Effector CD4-positive, alpha-beta T cell (primary cell): ENCODE data around the gene UNC5C.

Source experiments
- DNase-seq: peaks from one replicate; pipeline ENCODE4 v3.0.0-alpha.2; 2020

The UNC5C gene

DNA sequence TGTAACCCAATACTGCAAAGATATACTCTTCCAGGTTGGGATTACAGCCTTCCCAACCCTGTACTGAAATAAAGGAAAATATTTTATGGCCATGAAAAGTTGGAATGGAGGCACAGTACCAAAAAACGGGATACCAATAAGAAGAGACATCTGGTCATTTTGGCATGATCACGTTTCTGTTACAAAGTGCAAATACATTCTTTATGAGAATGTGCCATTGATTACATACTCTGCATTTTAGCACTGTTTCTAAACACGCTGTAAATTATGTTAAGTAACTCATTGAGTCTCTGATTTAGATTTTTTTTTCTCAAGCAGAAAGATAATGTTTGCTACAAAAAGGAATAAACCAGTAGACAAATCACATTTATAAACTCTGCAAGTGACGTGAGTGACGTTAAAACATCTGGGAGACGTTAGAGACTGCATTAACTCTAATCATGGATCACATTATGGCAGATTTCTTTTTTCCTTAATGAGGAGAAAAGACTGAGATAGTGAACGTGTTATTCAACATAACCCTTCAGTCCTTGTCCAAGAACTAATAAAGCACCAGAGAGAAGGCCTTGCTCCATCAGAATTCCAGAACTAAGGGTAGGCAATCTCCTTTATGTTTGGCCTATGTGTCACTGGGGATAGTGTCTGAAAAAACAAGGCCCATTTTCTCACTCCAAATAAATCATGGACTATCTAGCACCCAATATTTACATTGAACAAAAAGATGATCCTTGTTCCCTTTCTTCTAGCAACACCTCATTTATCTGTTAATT is 31.0 kb downstream of the UNC5C start:
- DNase-seq: no peak

DNA sequence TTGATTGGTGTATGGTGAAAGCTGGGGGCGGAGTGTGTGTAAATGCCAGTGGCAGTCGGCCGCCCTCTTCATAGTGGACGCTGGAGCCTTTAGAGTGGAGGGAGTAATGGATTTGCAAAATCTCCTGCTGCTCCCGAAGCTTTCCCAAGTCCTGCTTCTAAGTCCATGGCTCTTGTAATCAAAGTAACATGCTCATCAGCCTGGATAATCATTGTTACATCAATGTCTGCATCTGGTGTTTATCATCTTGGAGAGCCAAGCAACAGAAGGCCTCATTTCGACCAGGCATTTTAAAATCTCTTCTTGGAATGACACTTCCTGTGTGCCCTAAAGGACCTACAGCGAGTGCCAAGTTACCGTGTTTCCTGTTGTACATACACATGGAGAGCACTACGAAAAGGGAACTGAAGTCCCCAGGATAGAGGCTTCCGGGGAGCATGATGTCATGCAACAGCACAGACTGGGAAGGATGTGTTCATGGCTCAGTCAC is 32.2 kb downstream of the UNC5C start:
- no peak for DNase-seq

DNA sequence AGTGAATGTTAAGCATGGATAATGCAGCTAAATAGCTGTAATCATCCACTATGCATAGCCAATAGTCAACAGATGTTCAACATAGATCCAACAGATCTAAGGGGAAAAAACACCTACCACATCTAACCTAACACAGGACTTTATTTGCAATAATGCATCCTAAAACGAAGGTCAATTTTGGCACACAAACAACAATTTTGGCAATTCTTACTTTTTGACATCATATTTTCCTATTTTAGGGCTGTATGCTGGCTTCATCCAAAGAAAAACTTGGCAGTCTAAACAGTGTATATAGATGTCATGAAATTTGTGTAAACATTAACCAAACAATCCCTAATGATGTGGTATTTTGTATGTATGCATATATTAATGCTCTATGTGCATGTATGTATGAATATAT is 33.2 kb downstream of the UNC5C start:
- no peak for DNase-seq

DNA sequence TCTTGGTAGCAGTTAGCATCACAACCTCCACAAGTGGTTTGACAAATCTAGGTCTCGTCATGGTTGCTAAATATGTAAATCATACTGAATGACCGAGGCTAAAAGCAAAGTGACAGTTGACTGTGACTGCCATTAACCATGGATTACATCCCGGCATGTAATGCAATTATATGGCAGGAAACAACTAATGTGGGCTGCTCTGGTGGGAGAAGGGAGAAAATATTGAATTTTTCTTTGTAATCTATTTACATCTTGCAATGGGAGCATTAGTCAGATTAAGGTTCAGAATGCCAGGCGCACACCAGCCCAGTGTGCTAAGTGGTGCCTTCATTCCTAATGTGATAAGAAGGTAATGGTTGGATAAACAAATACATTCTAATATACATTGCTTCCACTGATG is 35.8 kb downstream of the UNC5C start:
- DNase-seq: no peak

DNA sequence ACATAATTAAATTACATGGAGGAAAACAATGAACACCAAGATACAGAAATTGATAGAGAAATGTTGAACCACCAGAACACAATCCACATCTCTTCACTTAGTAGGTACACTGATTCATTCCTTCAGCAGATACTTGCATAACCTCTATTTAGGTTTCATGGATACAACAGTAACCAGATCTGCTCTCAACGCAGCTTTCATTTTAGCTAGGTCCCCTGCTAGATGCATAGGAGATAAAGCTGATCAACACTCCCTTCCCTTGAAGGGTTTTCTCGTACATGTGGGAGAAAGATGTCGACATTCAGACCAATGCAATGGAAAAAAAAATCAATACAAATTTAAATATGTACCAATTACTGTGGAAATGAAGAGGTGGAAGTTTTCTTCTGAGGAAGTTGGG is 37.3 kb downstream of the UNC5C start:
- no peak for DNase-seq

DNA sequence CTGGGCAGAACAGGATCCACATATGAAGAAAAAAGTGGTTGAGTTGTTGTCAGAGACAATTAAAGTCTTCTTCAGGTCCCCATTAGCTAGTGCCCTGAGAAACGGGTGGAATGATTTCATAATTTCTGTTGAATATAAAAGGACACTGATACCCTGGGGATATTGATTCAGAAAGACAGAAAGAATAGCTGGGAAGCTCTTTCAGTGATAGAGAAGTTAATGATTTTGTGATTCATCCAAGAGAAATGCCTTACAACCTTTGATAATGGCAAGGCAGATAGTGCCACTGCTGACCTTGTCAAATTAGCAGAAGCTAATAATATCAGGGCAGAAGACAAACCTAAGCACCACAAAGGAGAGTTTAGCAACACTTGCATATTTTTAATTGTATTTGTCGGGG is 37.9 kb downstream of the UNC5C start:
- no peak for DNase-seq

DNA sequence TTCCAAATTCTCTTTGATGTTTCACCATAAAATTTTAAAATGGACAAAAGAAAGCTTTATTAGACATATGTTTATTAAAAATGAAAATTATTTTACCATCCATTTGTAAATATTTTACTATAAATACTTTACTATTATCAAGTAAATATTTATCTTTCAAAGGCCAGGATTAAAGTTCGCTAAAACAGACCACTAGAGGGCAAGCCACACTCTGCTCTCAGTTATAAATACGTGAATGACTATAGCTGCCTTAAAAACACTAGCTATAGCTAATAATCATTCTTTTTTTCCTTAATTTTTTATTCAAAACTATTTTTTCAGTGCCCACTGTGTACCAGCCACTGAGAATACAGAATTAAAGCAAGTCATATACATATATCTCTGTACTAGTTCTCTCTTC is 38.6 kb downstream of the UNC5C start:
- DNase-seq: no peak

DNA sequence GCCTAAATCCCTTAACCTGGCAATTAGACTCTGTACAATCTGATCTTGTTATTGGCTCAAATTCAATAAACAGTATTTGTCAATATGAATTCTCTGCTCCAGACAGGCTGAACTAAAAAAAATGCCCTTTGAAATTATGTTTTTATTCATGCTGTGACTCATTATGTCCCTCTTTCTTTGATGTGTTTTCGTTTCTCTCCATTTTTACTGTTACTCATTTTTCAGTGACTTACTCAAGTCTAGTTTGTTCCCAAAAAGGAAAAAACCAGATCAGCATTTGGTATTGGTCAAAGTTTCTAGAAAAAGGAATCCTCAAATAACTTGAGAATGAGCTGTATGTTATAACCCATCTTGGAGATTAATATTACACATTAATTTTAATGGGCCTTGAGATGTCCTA is 40.4 kb downstream of the UNC5C start:
- no peak for DNase-seq

DNA sequence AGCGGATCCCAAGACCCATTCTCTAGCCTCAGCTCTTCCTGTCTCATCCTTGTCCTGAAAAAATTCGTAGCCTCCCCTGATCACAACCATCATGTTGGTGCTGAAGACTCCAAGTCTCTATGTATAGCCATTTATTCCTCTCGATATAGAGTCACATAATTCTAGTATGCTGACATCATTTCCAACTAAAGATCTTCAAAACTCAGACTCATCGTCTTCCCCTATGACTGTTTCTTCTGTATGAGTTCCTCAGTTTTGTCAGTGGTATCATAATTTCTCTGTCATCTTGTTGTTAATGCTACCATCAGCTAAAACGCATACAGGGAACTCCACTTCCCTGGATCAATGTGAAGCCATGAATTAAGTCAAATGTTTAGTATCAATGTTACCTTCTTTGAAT is 41.2 kb downstream of the UNC5C start:
- DNase-seq: no peak

DNA sequence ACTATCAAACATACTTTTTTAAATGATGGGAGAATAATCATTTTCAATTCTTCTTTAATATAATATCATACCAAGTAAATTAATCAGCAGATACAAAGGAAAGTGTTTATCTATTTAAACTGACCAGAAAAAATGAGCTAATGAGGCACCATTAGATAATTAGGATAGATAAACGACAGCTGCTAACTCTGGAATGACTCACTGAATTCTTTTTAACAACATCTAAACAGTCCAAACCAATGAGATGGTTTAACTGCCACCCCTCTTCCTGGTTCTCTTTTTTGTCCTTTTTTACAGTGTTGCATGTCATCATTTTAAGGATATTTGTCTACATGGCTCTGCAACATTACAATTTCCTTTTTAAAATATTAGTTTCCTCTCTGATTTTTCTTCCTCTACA is 41.6 kb downstream of the UNC5C start:
- DNase-seq: no peak

DNA sequence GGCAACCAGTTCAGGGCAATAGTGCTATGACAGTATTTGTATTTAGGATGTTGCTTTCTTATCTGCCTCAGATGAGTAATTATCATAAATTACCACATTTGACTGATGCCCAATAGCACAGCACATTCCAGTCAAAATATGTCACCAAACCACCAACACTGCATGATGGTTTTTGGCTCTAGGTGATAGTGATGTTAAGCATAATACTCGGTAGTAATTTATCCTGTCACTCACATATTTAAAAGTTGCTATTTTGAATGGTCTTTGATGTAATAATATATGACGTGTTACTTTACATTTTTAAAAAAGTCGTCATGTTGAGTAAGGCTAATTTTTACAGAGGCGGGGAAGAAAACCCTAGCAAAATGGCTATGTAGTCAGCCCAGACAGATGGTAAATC is 42.5 kb downstream of the UNC5C start:
- DNase-seq: no peak

DNA sequence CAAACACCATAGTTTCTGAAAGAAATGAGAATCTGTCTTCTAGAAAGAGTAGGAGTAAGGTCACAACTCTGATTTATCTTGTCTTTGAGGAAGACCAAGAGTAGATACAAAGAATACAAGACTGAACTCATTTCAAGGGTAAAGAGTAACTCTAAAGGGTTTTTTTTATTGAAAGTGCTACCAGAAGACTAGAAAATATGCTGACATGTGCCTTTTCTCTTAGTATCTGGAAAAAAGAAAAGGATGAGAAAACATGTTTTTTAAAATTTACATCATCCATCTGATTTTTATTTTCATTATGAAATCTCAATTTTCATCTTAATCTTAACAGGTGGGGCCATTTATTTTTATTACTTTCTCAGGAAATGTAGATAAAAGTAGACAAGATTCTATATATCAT is 43.0 kb downstream of the UNC5C start:
- DNase-seq: no peak

DNA sequence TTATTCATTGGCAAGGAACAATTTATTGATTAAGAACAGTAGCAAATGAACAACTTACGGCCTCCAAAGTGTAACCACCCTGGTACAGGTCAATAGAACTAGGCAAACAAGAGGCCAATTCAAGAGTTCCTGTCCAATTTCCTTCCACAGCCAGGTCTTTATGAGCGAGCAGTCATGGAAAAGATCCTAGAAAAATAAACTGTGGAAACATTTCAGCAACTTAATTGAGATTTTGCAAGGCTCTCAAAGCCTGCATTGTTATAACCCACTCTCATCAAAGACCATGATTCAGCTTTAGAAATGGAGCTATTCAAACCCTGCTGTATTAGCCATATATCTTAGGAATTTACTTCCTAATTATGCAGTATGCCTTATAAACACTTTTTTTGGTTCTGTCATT is 43.6 kb downstream of the UNC5C start:
- DNase-seq: no peak

DNA sequence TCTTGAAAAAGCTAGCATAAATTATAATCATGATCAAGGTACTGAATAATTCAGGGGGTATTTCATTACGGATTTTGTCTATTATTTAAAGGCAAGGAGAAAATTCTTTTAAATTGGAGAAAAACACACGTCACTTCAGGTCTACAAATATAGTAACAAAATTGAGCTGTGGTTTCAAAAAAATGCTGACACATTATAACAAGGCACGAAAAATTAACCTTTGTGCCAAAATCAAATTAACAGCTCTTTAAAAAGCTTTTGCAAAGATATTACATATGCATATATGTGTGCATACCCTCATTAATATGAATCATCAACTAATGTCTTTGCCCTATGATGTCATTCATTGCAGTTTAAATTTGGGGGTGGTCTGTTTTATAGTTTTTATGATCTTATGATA is 44.3 kb downstream of the UNC5C start:
- no peak for DNase-seq

DNA sequence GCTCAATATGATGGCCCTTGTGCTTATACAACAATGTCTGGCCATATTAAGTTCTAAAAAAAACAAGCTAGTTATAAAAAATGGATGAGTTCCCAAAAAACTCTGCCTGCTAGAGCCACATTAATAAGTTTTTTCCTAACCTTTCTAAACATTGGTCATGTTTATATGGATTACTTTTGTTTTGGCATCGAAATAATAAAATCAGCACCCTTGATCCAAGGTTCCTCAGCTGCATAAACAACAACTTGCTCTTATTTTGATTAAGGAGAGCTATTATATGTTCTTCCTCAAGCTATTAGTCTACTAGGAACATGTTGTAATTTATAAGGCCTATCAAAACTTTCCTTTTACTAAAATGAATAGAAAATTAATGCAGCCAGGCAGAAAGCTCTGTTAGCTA is 48.4 kb downstream of the UNC5C start:
- no peak for DNase-seq

DNA sequence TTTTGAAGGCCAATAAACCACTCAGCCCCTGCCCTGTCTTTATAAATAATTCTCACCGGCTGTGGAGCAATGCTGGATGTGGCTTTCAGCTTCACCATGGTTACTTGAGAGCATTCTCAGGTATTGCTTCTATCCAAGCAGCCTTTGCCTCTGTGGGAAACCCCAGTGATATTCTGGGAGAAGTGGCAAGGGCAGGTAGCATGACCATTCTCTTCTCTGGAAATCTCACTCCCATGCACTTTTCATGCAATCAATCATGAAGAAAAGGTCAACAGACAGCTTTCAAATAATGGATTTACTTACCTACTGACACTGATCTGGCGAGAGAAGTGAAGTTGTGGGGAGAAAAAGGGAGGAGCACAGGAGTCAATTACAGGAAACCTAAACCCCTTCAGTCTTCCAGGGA is 49.5 kb downstream of the UNC5C start:
- DNase-seq: no peak

DNA sequence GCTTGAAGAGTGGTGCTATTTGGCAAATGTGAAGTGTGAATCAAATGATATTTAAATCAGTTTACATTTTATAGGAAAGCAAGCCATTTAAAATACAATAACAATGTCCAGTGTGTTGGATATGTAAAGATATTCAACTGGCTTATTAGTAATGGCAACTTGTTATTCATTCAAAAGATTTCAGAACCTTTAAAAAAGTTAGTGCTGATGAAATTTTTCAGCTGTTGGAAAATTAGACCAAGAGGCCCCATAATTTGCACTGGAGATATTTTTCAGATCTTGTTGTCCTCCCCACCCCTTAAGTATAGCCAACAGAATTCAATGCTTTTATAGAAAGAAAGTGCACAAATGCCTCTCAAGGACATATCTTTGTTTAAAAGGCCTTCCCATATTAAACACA is 54.6 kb downstream of the UNC5C start:
- DNase-seq: no peak

DNA sequence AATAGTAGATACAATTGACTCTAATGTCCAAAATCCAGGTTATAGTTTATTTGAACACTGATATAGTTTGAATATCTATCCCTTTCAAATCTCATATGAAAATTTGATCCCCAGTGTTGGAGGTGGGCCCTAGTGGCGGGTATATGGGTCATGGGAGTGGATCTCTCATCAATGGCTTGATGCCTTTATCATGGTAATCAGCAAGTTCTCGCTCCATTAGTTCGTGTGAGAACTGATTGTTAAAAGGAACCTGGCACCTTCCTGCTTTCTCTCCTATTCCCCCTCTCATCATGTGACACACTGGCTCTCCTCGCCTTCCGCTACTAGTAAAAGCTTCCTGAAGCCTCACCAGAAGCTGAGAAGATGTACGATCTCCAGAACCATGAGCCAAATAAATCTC is 70.1 kb downstream of the UNC5C start:
- DNase-seq: no peak

DNA sequence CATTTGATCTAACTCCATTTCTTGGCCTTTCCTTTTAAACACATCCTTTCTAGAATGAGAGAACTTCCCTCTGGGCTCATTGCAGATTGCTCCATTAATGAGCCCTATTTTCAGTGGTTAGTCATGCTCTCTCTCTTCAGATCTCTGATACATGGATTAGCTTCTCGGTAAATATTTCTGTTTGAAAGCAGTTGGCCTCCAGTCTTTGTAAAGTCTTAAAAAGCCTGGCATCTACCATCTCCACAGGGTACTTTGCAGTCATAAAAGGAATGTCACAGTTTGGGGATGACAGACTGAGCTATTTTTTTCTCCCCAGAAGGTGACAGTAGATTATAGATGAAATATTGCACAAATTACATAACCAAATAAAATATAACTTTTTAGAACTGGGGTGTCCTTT is 72.7 kb downstream of the UNC5C start:
- no peak for DNase-seq

DNA sequence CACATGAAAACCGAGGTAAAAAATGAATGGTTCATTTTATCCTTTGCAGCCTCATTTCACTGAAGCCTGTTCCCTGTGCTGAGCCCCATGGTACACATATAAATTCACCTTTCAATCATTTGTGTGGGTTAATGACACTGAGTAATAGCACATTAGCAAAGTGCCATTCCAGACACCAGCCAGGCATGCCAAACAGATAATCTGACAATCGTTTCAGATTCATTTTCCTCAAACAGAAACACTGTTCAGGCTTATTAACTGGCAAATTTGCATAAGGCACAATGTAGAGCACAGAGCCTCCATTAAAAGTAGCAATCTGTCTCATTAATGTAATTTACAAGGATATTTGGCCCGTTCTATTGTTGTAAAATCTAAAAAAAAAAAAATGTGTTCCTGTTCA is 76.2 kb downstream of the UNC5C start:
- DNase-seq: no peak

DNA sequence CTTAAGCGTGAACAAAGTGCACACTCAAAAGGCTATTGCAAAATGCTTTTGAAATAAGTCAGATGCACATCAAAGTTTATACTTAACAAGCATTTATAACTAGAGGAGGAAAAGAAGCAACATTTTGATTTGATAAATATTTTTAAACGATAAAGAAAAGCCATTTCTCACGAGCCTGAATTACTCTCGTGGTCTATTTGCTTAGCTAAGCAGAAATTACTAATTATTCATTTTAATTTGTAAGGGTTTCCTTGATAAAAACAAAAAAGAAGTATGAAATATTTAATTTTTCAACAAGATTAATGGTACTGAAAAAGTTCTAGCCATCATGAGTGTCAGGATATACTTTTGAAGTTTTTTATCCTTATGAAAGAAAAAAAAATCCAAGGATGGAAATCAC is 78.2 kb downstream of the UNC5C start:
- no peak for DNase-seq

DNA sequence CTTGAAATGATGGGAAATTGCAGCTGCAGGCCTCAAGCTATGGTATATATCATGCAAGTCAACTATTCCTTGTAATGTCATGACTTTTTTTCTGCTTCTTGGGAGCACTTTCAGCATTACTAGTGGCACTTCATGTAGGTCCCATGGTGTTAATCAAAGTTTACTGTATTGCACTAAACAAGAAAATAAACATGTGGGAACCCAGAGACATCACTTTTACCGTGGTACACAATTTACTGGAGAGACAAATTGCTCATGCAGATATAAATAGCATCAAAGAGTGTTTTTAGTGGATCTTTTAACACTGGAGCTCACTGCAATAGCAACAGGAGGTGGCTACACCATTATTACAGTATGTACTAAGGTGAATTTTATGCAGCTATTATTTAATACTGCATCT is 79.2 kb downstream of the UNC5C start:
- no peak for DNase-seq

DNA sequence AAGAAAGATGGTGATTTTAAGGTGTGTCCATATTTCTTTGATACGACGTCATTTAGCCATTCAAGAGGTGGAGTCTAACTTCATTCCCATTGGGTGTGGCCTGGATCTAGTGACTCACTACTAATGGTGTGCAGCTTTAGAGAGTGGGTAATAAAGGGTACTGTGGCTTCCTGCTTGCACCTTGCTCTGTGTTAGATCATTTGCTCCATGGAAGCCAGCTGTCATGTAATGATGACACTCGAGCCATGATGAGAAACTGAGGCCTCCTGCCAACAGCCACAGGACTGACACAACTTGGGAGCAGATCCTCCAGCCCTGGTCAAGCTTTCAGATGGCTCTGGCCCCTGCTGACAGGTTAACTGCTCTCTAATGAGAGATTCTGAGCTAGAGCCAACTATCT is 82.0 kb downstream of the UNC5C start:
- DNase-seq: no peak

DNA sequence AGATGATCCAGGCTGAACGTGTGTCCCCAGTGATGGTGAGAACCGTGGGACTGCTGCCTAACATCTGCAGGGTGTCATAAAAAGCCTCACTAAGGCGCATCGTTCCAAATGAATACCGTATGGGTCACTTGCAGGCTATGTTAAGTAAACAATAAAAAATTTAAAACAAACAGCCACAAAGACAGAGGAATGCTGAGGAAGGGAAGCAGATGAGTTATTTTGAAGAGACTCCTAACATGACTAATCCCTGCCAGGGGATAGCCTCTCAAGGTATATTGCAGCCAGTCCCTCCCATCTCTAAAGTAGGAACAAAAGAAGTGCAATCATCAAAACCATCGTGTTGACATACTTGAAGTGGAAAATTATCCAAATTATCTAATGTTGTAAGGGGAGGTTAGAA is 83.8 kb downstream of the UNC5C start:
- no peak for DNase-seq

DNA sequence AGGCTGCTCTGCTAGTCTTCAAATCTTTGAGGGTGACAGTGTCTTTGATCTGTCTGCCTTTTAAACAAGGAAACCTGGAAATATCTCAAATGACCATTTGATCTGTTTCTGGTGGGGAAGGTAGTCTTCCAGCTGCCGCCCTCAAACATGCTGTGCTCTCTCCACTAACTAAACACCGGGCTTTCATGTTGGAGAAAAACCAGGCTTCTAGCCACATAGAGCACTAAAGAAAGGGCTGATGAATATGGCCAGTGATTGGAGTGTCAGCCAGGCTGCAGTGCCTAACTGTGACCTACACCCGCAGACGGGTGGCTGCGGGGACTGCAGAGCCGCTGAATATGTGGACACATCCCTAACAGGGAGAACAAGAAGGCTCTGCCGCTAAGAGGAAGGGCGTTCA is 85.9 kb downstream of the UNC5C start:
- DNase-seq: no peak
